IPS-18c (cell line): ENCODE results near the gene PTGDS.

Source experiments
- H3K4me3 ChIP-seq: 2 replicates; pipeline ENCODE4 v1.7.0; 2013; ENCODE audit warnings: low read depth, mild to moderate bottlenecking, low read length, moderate library complexity; ENCODE audit not compliant: insufficient read depth
- H3K9me3 ChIP-seq: one replicate; pipeline ENCODE4 v1.6.1; 2013; ENCODE audit warnings: mild to moderate bottlenecking, low read length, moderate library complexity; ENCODE audit not compliant: control insufficient read depth, insufficient read depth

The PTGDS gene

GRCh38 chr9:137009938-137010732 is 32.8 kb downstream of the PTGDS start:
- Histone ChIP-seq H3K4me3 (no peak overlapping the region), H3K9me3 (peaks cover 2% of the 10 kb centered on the region)

GRCh38 chr9:137011156-137011555 is 33.9 kb downstream of the PTGDS start:
- Histone ChIP-seq H3K9me3 (peaks cover 2% of the 10 kb centered on the region), H3K4me3 (no peak overlapping the region)

- peaks cover 2% of the 10 kb centered on the region for H3K9me3 ChIP-seq
- no peak overlapping the region for H3K4me3 ChIP-seq
Measured at GRCh38 chr9:137011907-137012675, 34.8 kb downstream of the PTGDS start.

GRCh38 chr9:137012694-137013570 is 35.6 kb downstream of the PTGDS start:
- Histone ChIP-seq H3K9me3 (peaks cover 2% of the 10 kb centered on the region), H3K4me3 (no peak overlapping the region)

DNA sequence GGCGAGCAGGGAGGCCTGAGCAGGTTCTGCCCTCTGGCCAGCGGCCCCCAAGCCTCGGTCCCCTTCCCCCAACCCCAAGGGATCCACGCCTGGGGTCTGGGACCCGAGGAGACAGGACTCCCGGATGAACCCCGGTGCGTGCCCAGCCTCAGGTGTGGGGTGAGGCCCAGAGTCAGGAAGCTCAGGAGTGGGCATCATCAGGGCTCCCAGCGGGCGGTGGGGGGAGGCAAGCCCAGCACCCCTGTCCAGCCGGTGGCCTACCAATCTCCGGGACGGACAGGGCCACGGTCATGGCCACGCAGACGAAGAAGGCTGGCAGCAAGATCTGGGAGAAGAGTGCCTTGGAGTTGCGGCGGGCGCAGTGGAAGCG is 36.3 kb downstream of the PTGDS start:
- peaks cover 2% of the 10 kb centered on the region for H3K9me3 ChIP-seq

DNA sequence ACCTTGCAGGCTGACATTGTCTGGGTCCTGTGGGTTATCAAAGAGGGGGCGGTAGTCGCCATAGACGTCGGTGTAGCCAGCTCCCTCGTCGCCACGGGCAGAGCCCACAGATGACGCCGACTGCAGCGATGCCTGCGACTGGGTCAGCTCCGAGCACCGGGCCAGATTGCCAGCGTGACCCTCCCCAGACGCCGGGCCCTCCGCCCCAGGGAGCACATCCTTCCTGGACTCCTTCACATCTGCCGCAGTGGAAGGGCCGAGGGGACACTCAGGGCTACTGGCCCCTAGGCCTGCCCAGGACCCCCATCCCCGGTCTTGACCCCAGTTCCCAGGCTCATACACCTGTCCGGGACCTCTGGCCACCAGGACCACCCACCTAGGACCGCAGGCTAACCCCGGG is 36.9 kb downstream of the PTGDS start:
- Histone ChIP-seq H3K9me3 (peaks cover 2% of the 10 kb centered on the region), H3K4me3 (no peak overlapping the region)

More for the DNA sequence above, 36.3 kb downstream of the PTGDS start:
- H3K4me3 ChIP-seq, result no peak overlapping the region

- no peaks in the 10 kb centered on the region for H3K9me3 ChIP-seq
- no peak overlapping the region for H3K4me3 ChIP-seq
Measured at GRCh38 chr9:137014776-137015539, 37.7 kb downstream of the PTGDS start.

GRCh38 chr9:137015540-137015930 is 38.2 kb downstream of the PTGDS start:
- no peak overlapping the region for H3K4me3 ChIP-seq
- H3K9me3 ChIP-seq, result no peaks in the 10 kb centered on the region

DNA sequence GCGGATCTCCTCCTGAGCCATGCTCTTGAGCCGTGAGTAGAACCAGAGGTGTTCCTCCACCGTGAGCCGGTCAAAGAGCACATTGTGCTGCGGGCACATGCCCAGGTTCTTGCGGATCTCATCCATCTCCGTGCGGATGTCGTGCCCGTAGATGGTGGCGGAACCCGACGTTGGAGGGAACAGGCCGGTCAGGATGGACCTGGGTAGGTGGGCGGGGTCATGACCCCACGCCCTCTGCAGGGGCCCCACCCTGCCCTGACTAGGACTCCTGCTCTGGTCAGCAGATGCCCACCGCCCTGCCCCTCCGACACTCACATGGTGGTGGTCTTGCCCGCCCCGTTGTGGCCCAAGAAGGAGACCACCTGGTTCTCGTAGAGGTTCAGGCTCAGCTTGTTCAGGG is 38.7 kb downstream of the PTGDS start:
- Histone ChIP-seq H3K9me3 (no peaks in the 10 kb centered on the region), H3K4me3 (no peak overlapping the region)

DNA sequence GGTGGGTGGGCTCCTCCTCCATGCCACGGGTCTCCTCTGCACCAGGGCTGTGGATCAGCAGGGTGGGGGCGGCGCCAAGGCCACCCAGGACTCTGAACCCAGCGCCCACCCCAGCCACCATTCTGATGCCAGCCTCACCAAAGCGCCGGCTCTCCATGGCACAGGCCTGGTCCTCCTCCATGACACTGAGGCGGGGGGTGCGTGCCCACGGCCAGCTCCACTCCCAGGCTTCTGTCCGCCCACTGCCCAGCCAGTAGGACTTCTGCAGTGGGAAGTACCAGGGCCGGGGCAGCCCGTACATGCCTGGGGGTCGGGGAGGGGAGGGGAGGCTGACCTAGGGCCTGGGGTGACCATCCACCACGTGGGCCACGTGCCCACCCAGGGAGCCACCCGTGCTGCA is 39.1 kb downstream of the PTGDS start:
- Histone ChIP-seq H3K4me3 (no peak overlapping the region), H3K9me3 (no peaks in the 10 kb centered on the region)

DNA sequence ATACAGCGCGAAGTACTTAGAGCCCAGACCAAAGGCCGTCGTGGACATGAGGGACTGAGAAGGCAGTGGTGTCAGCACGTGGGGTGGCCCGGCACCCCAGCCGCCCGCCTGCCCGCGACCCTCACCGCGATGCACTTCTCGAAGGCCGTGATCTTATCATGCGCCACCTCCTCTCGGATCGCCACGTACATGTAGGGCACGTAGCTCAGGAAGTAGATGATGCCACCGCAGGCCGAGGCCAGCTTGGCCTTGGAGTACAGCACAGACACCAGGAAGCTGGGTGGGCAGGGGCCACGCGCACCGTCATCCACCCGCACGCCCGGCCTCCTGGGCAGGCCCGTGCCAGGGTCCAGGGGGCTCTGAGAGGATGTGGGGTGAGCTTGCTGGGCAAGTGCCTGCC is 39.8 kb downstream of the PTGDS start:
- no peaks in the 10 kb centered on the region for H3K9me3 ChIP-seq
- H3K4me3 ChIP-seq, result no peak overlapping the region

- Histone ChIP-seq H3K9me3 (no peaks in the 10 kb centered on the region), H3K4me3 (no peak overlapping the region)
Measured at GRCh38 chr9:137017791-137018497, 40.6 kb downstream of the PTGDS start.

- no peak overlapping the region for H3K4me3 ChIP-seq
- no peaks in the 10 kb centered on the region for H3K9me3 ChIP-seq
Measured at GRCh38 chr9:137018761-137019559, 41.7 kb downstream of the PTGDS start.

GRCh38 chr9:137019891-137020683 is 42.8 kb downstream of the PTGDS start:
- Histone ChIP-seq H3K9me3 (no peaks in the 10 kb centered on the region), H3K4me3 (no peak overlapping the region)
